GM12878 (cell line): ENCODE results near the gene SLC12A3.

Source experiments
- CTCF ChIP-seq, 3 experiments: IDR thresholded peaks in 2 of 3; conservative IDR thresholded peaks in 1 of 3; 2 replicates each; pipeline ENCODE4 v1.5.1; 2011; ENCODE audit warnings: low read depth in 3 of 3, low read length in 3 of 3, mild to moderate bottlenecking in 3 of 3, control low read depth in 2 of 3, moderate library complexity in 2 of 3, inconsistent platforms in 1 of 3, mixed read lengths in 1 of 3; ENCODE audit not compliant: control insufficient read depth in 2 of 3, insufficient read depth in 1 of 3; ENCODE audit errors: extremely low read depth in 1 of 3
- EP300 ChIP-seq, 2 experiments: fragments of 150-350 bp in 1 of 2; IDR thresholded peaks; 2 replicates each; pipeline ENCODE4 v1.6.1; 2011 to 2012; ENCODE audit warnings: low read depth in 2 of 2, low read length in 2 of 2, borderline replicate concordance in 1 of 2, improper control_type of control experiment in 1 of 2, inconsistent platforms in 1 of 2; ENCODE audit not compliant: control insufficient read depth in 1 of 2
- EZH2 ChIP-seq: IDR thresholded peaks from 2 replicates; pipeline ENCODE4 v1.6.1; 2012; ENCODE audit warnings: low read depth, mild to moderate bottlenecking, control low read depth, inconsistent platforms, low read length, borderline replicate concordance; ENCODE audit not compliant: control insufficient read depth
- NFIC ChIP-seq: IDR thresholded peaks from 2 replicates; pipeline ENCODE4 v1.6.1; 2012; ENCODE audit warnings: low read depth, mild to moderate bottlenecking, inconsistent platforms, low read length, moderate library complexity
- POLR2A ChIP-seq: IDR thresholded peaks from 2 replicates; pipeline ENCODE4 v1.6.1; 2011; ENCODE audit warnings: low read depth, mild to moderate bottlenecking, low read length
- POLR2AphosphoS5 ChIP-seq: IDR thresholded peaks from 2 replicates; pipeline ENCODE4 v1.6.1; 2011; ENCODE audit warnings: mild to moderate bottlenecking, low read length, inconsistent platforms
- SMARCA5 ChIP-seq: fragments of 450-650 bp; IDR thresholded peaks from 2 replicates; pipeline ENCODE4 v1.6.1; 2017; ENCODE audit warnings: mild to moderate bottlenecking
- SRF ChIP-seq, 2 experiments: IDR thresholded peaks; 2 replicates each; pipeline ENCODE4 v1.6.1; 2011; ENCODE audit warnings: low read depth in 2 of 2, low read length in 2 of 2, mild to moderate bottlenecking in 1 of 2, moderate library complexity in 1 of 2
- TARDBP ChIP-seq: IDR thresholded peaks from 2 replicates; pipeline ENCODE4 v1.6.1; 2016; ENCODE audit warnings: borderline replicate concordance
- TCF12 ChIP-seq: IDR thresholded peaks from 2 replicates; pipeline ENCODE4 v1.6.1; 2011; ENCODE audit warnings: low read depth, mild to moderate bottlenecking, low read length
- USF2 ChIP-seq: IDR thresholded peaks from 2 replicates; pipeline ENCODE4 v1.6.1; 2011; ENCODE audit warnings: low read depth, low read length, improper control_type of control experiment, borderline replicate concordance
- ZNF274 ChIP-seq: IDR thresholded peaks from one replicate; pipeline ENCODE4 v1.8.0; 2011; ENCODE audit not compliant: insufficient read length, insufficient read depth

- TF ChIP-seq TARDBP (no peak), TCF12 (no peak), EZH2 (no peak), POLR2A (no peak), EP300 (IDR thresholded peaks at IDR 0.05; ENCODE audit: borderline replicate concordance in 1 of 2, control insufficient read depth in 1 of 2, low read depth in 2 of 2, low read length in 2 of 2) (no peak), USF2 (no peak), NFIC (no peak), SMARCA5 (no peak), ZNF274 (no peak), POLR2AphosphoS5 (no peak), CTCF (IDR thresholded peaks at IDR 0.05 in 2 of 3, conservative IDR thresholded peaks at IDR 0.05 in 1 of 3; ENCODE audit: control insufficient read depth in 2 of 3, extremely low read depth in 1 of 3, insufficient read depth in 1 of 3, low read depth in 3 of 3, low read length in 3 of 3) (no peak), SRF (IDR thresholded peaks at IDR 0.05; ENCODE audit: low read depth in 2 of 2, low read length in 2 of 2) (no peak)
These were observed 5.4 kb downstream of the SLC12A3 start for GRCh38 chr16:56870276-56870888.
